Measurements from ENCODE around the gene DAP. TPM values are rescaled to one million over a fixed set of nuclear protein-coding genes. Genes with fewer than 3 reads are reported as not detected.
A peak's percentile ranks its signal among the peaks of the same experiment; 100 is the strongest.

DAP gene
- total RNA-seq, 1 experiment from 2014 or later = 47.2 TPM

DNA sequence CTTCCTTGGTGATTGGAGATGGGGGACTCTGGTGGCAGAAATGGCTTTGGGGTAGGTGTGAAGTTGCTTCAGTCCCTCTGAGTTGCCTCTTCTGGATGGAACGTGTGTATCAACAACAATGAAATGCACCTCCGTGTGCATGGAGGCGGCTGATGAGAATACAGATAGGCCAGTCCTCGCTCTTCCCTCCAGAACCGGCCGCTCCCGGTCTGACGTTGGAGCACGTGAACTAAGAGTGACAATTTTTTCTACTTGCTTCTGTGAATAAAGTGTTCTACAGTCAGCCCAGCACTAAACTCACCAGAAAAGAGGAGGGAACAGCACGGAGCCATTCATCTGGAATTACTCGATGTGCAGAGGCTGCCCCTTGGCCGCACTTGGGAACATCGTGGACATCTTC, 106.5 kb downstream of the DAP start:
- H3K4me3 Mint-ChIP-seq = no peak overlapping the region; a peak in 1 of 5 replicates
- TF ChIP-seq, protein P1, sequence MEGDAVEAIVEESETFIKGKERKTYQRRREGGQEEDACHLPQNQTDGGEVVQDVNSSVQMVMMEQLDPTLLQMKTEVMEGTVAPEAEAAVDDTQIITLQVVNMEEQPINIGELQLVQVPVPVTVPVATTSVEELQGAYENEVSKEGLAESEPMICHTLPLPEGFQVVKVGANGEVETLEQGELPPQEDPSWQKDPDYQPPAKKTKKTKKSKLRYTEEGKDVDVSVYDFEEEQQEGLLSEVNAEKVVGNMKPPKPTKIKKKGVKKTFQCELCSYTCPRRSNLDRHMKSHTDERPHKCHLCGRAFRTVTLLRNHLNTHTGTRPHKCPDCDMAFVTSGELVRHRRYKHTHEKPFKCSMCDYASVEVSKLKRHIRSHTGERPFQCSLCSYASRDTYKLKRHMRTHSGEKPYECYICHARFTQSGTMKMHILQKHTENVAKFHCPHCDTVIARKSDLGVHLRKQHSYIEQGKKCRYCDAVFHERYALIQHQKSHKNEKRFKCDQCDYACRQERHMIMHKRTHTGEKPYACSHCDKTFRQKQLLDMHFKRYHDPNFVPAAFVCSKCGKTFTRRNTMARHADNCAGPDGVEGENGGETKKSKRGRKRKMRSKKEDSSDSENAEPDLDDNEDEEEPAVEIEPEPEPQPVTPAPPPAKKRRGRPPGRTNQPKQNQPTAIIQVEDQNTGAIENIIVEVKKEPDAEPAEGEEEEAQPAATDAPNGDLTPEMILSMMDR (conservative IDR thresholded peaks at IDR 0.05) = no peak
- Histone ChIP-seq H3K9ac (ENCODE audit: extremely low read depth, insufficient read length, low read length) (no peak overlapping the region), H2AK5ac (ENCODE audit: insufficient read length, low read length) (no peak overlapping the region), H2AFZ (ENCODE audit: low read length) (no peak overlapping the region), H2BK5ac (ENCODE audit: insufficient read length, low read length) (no peak overlapping the region), H4K91ac (ENCODE audit: insufficient read length, low read depth, low read length) (no peak overlapping the region), H3K27ac (ENCODE audit: insufficient read length, low read depth, low read length) (no peak overlapping the region), H4K20me1 (ENCODE audit: control insufficient read depth, insufficient read depth, insufficient read length) (no peaks in the 10 kb centered on the region), H3K27me3 (ENCODE audit: insufficient read depth, low read length) (no peaks in the 10 kb centered on the region), H3K56ac (ENCODE audit: insufficient read length, low read depth, low read length) (no peak overlapping the region), H3K4me1 (ENCODE audit: insufficient read depth, low read length) (no peaks in the 10 kb centered on the region; the same call in 1 of the 2 replicates), H3K18ac (ENCODE audit: insufficient read length, low read depth, low read length) (no peak overlapping the region), H2BK120ac (ENCODE audit: low read depth, low read length, poor library complexity, severe bottlenecking) (no peak overlapping the region), H3K9me3 (ENCODE audit: control insufficient read depth, low read depth, low read length) (no peaks in the 10 kb centered on the region), H3K14ac (ENCODE audit: insufficient read depth, low read length) (no peak overlapping the region), H2BK12ac (ENCODE audit: insufficient read length, low read depth, low read length) (no peak overlapping the region), H3K4me2 (ENCODE audit: insufficient read depth, insufficient read length, low read length) (no peak overlapping the region), H2BK20ac (ENCODE audit: low read depth, low read length, poor library complexity, severe bottlenecking) (no peak overlapping the region), H4K8ac (replicated peaks; ENCODE audit: insufficient read length, low read depth, low read length) (no peak overlapping the region), H3K4ac (ENCODE audit: low read depth, low read length) (no peak overlapping the region), H2BK15ac (ENCODE audit: low read depth, low read length) (no peak overlapping the region), H4K5ac (ENCODE audit: insufficient read length, low read depth, low read length) (no peak overlapping the region), H3K79me1 (ENCODE audit: insufficient read depth, low read depth, low read length, poor library complexity, severe bottlenecking) (no peaks in the 10 kb centered on the region), H3K79me2 (ENCODE audit: insufficient read depth, low read length) (no peaks in the 10 kb centered on the region), H3K23me2 (ENCODE audit: insufficient read length, low read depth, low read length, poor library complexity, severe bottlenecking) (no peaks in the 10 kb centered on the region), H3K23ac (ENCODE audit: insufficient read length, low read depth, low read length) (no peak overlapping the region), H3T11ph (ENCODE audit: low read length) (no peak overlapping the region)
- H3K36me3 Mint-ChIP-seq (ENCODE audit: insufficient read depth in 1 of 3, low read depth in 3 of 3) = no peaks in the 10 kb centered on the region; a peak in 1 of 7 replicates
- no peaks in the 10 kb centered on the region for H3K9me3 Mint-ChIP-seq
- H3K27ac Mint-ChIP-seq = peak overlapping the region in 1 of 3 experiments; percentile 95; a peak in 2 of 7 replicates
- peaks cover 19 to 28% of the 10 kb centered on the region in 2 experiments for H3K4me1 Mint-ChIP-seq
- peak; percentile 10 for DNase-seq
- no peaks in the 10 kb centered on the region for H3K27me3 Mint-ChIP-seq (ENCODE audit: low read depth)
- WGBS (ENCODE audit: extremely low coverage, insufficient read length, low lambda C conversion rate) = no CpG with 5 or more reads among the region's 13 CpGs

All from H9 (cell line).